ENCODE data around the gene FAM200C. TPM values are rescaled to one million over a fixed set of nuclear protein-coding genes. Genes with fewer than 3 reads are reported as not detected.
A peak's percentile ranks its signal among the peaks of the same experiment; 100 is the strongest.

Gene FAM200C
- total and polyA plus RNA-seq, 10 of the 15 experiments (the other 5 are each of a cell fraction or from before 2014, with no cell fraction given): 1.0 to 5.4 (median 2.2) TPM

- no peak for TF ChIP-seq PBX3 (IDR thresholded peaks at IDR 0.05; ENCODE audit: insufficient replicate concordance, low read depth, low read length)
- no peak for TF ChIP-seq IKZF2 (IDR thresholded peaks at IDR 0.05)
Measured at GRCh38 chr5:160445751-160446150, 45.9 kb upstream of the FAM200C start (continued).

- FAIRE-seq: no peak
- POLR2A ChIA-PET: interaction anchor here (0.9 to 2.4 kb wide), 8 partner anchors 9 to 28 kb away, joined by 3 to 22 read pairs (median 4); partner anchors contain the start of gene SLU7
- TF ChIP-seq SIX5 (IDR thresholded peaks at IDR 0.05; ENCODE audit: low read depth, low read length, severe bottlenecking): no peak
- TF ChIP-seq, protein P1, sequence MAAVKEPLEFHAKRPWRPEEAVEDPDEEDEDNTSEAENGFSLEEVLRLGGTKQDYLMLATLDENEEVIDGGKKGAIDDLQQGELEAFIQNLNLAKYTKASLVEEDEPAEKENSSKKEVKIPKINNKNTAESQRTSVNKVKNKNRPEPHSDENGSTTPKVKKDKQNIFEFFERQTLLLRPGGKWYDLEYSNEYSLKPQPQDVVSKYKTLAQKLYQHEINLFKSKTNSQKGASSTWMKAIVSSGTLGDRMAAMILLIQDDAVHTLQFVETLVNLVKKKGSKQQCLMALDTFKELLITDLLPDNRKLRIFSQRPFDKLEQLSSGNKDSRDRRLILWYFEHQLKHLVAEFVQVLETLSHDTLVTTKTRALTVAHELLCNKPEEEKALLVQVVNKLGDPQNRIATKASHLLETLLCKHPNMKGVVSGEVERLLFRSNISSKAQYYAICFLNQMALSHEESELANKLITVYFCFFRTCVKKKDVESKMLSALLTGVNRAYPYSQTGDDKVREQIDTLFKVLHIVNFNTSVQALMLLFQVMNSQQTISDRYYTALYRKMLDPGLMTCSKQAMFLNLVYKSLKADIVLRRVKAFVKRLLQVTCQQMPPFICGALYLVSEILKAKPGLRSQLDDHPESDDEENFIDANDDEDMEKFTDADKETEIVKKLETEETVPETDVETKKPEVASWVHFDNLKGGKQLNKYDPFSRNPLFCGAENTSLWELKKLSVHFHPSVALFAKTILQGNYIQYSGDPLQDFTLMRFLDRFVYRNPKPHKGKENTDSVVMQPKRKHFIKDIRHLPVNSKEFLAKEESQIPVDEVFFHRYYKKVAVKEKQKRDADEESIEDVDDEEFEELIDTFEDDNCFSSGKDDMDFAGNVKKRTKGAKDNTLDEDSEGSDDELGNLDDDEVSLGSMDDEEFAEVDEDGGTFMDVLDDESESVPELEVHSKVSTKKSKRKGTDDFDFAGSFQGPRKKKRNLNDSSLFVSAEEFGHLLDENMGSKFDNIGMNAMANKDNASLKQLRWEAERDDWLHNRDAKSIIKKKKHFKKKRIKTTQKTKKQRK (IDR thresholded peaks at IDR 0.05; ENCODE audit: low read depth, low read length): no peak
- TF ChIP-seq JUNB (IDR thresholded peaks at IDR 0.05): 0 out of 2 replicates have a peak, but pooled peaks have one; percentile 3
- peak; percentile 31 for TF ChIP-seq MEF2B (IDR thresholded peaks at IDR 0.05; ENCODE audit: partially characterized antibody, poor library complexity, severe bottlenecking)
- TF ChIP-seq ZNF384 (IDR thresholded peaks at IDR 0.05; ENCODE audit: borderline replicate concordance, low read depth, low read length): no peak
- 0 out of 2 replicates have a peak, but pooled peaks have one; percentile 56 for TF ChIP-seq ZNF207 (IDR thresholded peaks at IDR 0.05; ENCODE audit: borderline replicate concordance)
- no peak for TF ChIP-seq IRF5 (IDR thresholded peaks at IDR 0.05; ENCODE audit: borderline replicate concordance)
- TF ChIP-seq BMI1 (IDR thresholded peaks at IDR 0.05; ENCODE audit: borderline replicate concordance): peak; percentile 50; the same call in 1 of the 2 replicates
- no peak for TF ChIP-seq ESRRA (IDR thresholded peaks at IDR 0.05; ENCODE audit: low read length)
- TF ChIP-seq BHLHE40 (IDR thresholded peaks at IDR 0.05; ENCODE audit: borderline replicate concordance in 1 of 2, low read depth in 2 of 2, low read length in 1 of 2): 0 out of 4 replicates have a peak, but pooled peaks of 1 of the 2 experiments have one; percentile 5
- TF ChIP-seq TCF7 (IDR thresholded peaks at IDR 0.05; ENCODE audit: borderline replicate concordance): no peak
- no peak for TF ChIP-seq ZZZ3 (IDR thresholded peaks at IDR 0.05; ENCODE audit: control insufficient read depth, insufficient read length, low read depth)
- TF ChIP-seq EP300 (IDR thresholded peaks at IDR 0.05; ENCODE audit: borderline replicate concordance in 1 of 2, control insufficient read depth in 1 of 2, low read depth in 2 of 2, low read length in 2 of 2): peak in 1 of 2 experiments; percentile 39; a peak in 1 of 4 replicates
Measured at GRCh38 chr5:160445132-160445531, 45.3 kb upstream of the FAM200C start.

More at GRCh38 chr5:160445132-160445531, 45.3 kb upstream of the FAM200C start:
- H3K9me3 ChIP-seq (replicated peaks; ENCODE audit: control insufficient read depth, insufficient read depth, low read length): peaks cover 11% of the 10 kb centered on the region
- WGBS (ENCODE audit: insufficient coverage, insufficient replicate concordance, low lambda C conversion rate, missing lambda C conversion rate): 0% methylated on average over 1 of the region's 1 CpG
- ATAC-seq: peak; percentile 37
- peaks cover 31% of the 10 kb centered on the region for H3K79me2 ChIP-seq (ENCODE audit: control insufficient read depth, insufficient read depth, low read length)
- in situ Hi-C loops (cut with MboI): no loop called here
- H3K4me2 ChIP-seq (ENCODE audit: control insufficient read depth, insufficient read depth): no peak overlapping the region
- intact Hi-C loops (cut with micrococcal nuclease; ENCODE audit: unreplicated experiment): no loop called here
- BruUV-seq (replicated peaks): no TSS peak
- CTCF ChIA-PET: interaction anchor here (0.6 to 1.4 kb wide), 4 partner anchors 14 to 98 kb away, joined by 3 to 6 read pairs (median 4); no protein-coding TSS in a partner anchor
- H3K9ac ChIP-seq (ENCODE audit: control insufficient read depth, insufficient read depth, low read length): no peak overlapping the region
- H3K36me3 ChIP-seq (ENCODE audit: control insufficient read depth in 2 of 2, insufficient read depth in 2 of 2, low read length in 1 of 2): no peaks in the 10 kb centered on the region
- SMC1A ChIA-PET (ENCODE audit: uncharacterized antibody, unreplicated experiment): interaction anchor here (0.7 to 4.9 kb wide), 8 partner anchors 9 to 61 kb away, joined by 3 to 81 read pairs (median 5); no protein-coding TSS in a partner anchor
- RAD21 ChIA-PET (ENCODE audit: unreplicated experiment): interaction anchor here (0.7 to 5.1 kb wide), 7 partner anchors 9 to 56 kb away, joined by 3 to 67 read pairs (median 3); partner anchors contain the start of gene SLU7
- no peak for DNase-seq (ENCODE audit: low read depth, low spot score)
- H3K4me1 ChIP-seq (ENCODE audit: control insufficient read depth, insufficient read depth, low read length): peaks cover 62% of the 10 kb centered on the region
- no peak overlapping the region for H3K4me3 ChIP-seq
- no peaks in the 10 kb centered on the region for H4K20me1 ChIP-seq (ENCODE audit: control insufficient read depth, insufficient read depth)
- no peak overlapping the region for H3K27ac ChIP-seq (ENCODE audit: control insufficient read depth, insufficient read depth)
- no peaks in the 10 kb centered on the region for H3K27me3 ChIP-seq (replicated peaks in 1 of 2; ENCODE audit: control insufficient read depth in 2 of 2, insufficient read depth in 2 of 2, low read length in 1 of 2)
- H2AFZ ChIP-seq (ENCODE audit: control insufficient read depth, low read depth, low read length): no peak overlapping the region
